ENCODE measurements around the gene OTOP2. TPM values are rescaled to one million over a fixed set of nuclear protein-coding genes. Genes with fewer than 3 reads are reported as not detected.

The OTOP2 gene
- total and polyA plus RNA-seq, 9 of the 15 experiments (the other 6 are each of a cell fraction or from before 2014, with no cell fraction given), result 0.04 to 0.36 (median 0.14) TPM; not detected in 1

DNA sequence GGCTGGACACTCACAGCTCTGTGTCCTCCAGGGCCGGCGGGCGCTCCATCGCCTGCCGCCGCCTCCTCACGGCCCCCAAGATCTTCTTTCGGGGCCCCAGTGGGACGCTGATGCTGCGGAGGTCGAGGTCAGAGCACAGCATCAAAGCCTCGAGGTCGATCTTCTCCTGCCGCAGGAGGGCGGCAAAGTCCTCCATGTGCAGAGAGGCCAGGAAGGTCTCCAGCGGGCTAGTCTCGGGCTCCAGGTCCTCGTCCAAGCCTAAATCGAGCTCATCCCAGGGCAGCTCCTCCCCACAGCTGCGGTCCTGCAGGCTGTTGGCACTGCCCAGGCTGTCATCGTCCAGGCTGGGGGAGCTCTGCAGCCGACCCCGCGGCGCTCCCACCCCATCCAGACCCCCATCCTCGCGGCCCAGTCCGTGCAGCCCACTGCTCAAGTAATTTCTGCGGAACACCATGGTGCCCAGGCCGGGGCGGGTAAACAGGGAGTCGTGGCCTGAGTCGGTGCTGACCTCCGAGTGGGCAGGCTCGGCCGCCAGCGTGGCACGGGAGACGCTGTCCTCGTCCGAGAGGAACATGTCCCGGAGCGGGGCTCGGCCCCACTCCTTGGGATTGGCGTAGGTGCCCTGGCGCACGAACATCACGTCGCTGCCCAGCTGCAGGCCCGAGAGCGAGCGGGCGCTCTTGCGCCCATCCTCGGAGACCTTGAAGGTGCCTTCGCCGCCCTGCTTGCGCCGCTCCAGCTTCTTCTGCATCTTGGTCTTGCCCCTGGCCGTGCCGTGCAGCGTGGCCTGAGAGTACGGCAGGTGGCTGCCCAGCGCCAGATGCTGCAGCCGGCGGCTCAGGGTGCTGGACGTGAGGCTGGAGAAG lies 4.4 kb upstream of the OTOP2 start (continued):
- TF ChIP-seq, protein P1, sequence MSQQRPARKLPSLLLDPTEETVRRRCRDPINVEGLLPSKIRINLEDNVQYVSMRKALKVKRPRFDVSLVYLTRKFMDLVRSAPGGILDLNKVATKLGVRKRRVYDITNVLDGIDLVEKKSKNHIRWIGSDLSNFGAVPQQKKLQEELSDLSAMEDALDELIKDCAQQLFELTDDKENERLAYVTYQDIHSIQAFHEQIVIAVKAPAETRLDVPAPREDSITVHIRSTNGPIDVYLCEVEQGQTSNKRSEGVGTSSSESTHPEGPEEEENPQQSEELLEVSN (IDR thresholded peaks at IDR 0.05; ENCODE audit: borderline replicate concordance in 1 of 2, extremely low read depth in 1 of 2, insufficient read depth in 1 of 2, insufficient read length in 1 of 2, low read depth in 1 of 2, low read length in 1 of 2, poor library complexity in 1 of 2, severe bottlenecking in 1 of 2), result peak; percentile 58 to 70
- TF ChIP-seq RCOR1 (IDR thresholded peaks at IDR 0.05; ENCODE audit: borderline replicate concordance in 1 of 2, low read depth in 2 of 2, low read length in 2 of 2) (no peak), RBFOX2 (IDR thresholded peaks at IDR 0.05; ENCODE audit: low read depth, low read length) (0 out of 2 replicates have a peak, but pooled peaks have one; percentile 12), POLR2AphosphoS5 (IDR thresholded peaks at IDR 0.05; ENCODE audit: control insufficient read depth, insufficient read depth, low read depth, low read length) (no peak), SIRT6 (IDR thresholded peaks at IDR 0.05; ENCODE audit: low read depth, low read length) (no peak), HNRNPH1 (optimal IDR thresholded peaks at IDR 0.05; ENCODE audit: low read depth, low read length) (no peak), POLR3G (IDR thresholded peaks at IDR 0.05; ENCODE audit: extremely low read depth, insufficient read length, insufficient replicate concordance) (no peak), RAD21 (CRISPR knock-in tag; conservative IDR thresholded peaks at IDR 0.05 in 1 of 2, IDR thresholded peaks at IDR 0.05 in 1 of 2) (peak in 1 of 2 experiments; percentile 57; a peak in 2 of 4 replicates), SMAD1 (IDR thresholded peaks at IDR 0.05; ENCODE audit: low read depth, low read length, partially characterized antibody) (no peak), SIN3B (IDR thresholded peaks at IDR 0.05; ENCODE audit: low read depth) (no peak)
- TF ChIP-seq, protein P2, sequence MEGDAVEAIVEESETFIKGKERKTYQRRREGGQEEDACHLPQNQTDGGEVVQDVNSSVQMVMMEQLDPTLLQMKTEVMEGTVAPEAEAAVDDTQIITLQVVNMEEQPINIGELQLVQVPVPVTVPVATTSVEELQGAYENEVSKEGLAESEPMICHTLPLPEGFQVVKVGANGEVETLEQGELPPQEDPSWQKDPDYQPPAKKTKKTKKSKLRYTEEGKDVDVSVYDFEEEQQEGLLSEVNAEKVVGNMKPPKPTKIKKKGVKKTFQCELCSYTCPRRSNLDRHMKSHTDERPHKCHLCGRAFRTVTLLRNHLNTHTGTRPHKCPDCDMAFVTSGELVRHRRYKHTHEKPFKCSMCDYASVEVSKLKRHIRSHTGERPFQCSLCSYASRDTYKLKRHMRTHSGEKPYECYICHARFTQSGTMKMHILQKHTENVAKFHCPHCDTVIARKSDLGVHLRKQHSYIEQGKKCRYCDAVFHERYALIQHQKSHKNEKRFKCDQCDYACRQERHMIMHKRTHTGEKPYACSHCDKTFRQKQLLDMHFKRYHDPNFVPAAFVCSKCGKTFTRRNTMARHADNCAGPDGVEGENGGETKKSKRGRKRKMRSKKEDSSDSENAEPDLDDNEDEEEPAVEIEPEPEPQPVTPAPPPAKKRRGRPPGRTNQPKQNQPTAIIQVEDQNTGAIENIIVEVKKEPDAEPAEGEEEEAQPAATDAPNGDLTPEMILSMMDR (IDR thresholded peaks at IDR 0.05 in 2 of 3, conservative IDR thresholded peaks at IDR 0.05 in 1 of 3; ENCODE audit: insufficient read depth in 2 of 3, low read depth in 1 of 3, low read length in 3 of 3), result peak; percentile 33 to 60 (median 54); a peak in 4 of 6 replicates
- TF ChIP-seq, protein P3, sequence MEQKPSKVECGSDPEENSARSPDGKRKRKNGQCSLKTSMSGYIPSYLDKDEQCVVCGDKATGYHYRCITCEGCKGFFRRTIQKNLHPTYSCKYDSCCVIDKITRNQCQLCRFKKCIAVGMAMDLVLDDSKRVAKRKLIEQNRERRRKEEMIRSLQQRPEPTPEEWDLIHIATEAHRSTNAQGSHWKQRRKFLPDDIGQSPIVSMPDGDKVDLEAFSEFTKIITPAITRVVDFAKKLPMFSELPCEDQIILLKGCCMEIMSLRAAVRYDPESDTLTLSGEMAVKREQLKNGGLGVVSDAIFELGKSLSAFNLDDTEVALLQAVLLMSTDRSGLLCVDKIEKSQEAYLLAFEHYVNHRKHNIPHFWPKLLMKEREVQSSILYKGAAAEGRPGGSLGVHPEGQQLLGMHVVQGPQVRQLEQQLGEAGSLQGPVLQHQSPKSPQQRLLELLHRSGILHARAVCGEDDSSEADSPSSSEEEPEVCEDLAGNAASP (IDR thresholded peaks at IDR 0.05), result no peak
- TF ChIP-seq, protein P4, sequence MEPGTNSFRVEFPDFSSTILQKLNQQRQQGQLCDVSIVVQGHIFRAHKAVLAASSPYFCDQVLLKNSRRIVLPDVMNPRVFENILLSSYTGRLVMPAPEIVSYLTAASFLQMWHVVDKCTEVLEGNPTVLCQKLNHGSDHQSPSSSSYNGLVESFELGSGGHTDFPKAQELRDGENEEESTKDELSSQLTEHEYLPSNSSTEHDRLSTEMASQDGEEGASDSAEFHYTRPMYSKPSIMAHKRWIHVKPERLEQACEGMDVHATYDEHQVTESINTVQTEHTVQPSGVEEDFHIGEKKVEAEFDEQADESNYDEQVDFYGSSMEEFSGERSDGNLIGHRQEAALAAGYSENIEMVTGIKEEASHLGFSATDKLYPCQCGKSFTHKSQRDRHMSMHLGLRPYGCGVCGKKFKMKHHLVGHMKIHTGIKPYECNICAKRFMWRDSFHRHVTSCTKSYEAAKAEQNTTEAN (CRISPR knock-in tag; IDR thresholded peaks at IDR 0.05), result no peak
- TF ChIP-seq, protein P5, sequence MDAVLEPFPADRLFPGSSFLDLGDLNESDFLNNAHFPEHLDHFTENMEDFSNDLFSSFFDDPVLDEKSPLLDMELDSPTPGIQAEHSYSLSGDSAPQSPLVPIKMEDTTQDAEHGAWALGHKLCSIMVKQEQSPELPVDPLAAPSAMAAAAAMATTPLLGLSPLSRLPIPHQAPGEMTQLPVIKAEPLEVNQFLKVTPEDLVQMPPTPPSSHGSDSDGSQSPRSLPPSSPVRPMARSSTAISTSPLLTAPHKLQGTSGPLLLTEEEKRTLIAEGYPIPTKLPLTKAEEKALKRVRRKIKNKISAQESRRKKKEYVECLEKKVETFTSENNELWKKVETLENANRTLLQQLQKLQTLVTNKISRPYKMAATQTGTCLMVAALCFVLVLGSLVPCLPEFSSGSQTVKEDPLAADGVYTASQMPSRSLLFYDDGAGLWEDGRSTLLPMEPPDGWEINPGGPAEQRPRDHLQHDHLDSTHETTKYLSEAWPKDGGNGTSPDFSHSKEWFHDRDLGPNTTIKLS (IDR thresholded peaks at IDR 0.05; ENCODE audit: borderline replicate concordance, low read depth), result no peak
